ENCODE data around the gene TTC39B.
A peak's percentile ranks its signal among the peaks of the same experiment; 100 is the strongest.

The TTC39B gene

DNA sequence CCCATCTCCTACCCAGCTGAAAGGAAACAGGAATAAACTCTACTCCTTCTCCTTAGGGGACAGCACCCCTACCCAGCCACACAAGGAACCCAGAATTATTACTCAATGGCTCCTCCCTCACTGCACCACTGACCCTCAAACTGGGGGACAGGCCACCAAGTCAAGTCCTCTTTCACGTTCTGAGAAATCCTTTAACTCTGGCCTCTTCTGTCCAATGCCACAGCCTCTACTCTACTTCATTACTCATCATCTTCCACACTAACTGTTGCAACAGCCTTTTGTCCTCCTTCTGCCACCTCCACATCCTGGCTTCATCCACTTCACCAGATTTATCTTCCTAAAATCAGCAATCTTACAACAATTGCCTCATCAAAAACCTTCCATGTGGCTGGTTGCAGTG lies 6.8 kb downstream of the TTC39B start:
- DNase-seq = peak; percentile 13

DNA sequence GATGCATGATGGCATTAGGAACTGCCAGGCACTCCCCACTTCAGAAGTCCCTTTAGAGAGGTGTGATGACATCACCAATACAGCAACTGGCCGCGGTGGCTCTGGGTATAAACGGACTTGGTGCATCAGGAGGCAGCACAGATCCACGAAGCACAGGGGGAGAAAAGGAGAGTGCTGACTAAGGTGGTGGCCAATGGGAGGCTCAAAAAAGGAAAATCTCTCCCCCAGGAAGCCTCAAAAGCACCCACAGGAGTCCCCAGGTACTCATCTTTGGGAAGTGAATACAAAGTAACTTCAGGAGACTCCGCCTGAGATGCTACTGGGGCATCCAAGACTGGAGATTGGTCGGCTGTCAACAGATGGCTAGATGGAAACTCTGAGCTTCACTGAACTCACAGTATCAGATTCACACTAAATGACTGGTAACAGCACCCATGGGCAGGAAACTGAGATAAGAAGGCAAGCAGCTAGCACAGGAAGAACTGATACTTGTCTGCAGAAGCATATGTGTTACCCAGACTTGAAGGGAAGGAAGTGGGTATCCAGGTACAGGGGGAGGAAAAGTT lies 7.6 kb downstream of the TTC39B start:
- DNase-seq = peak; percentile 88

GRCh38 chr9:15298362-15298761 lies 8.7 kb downstream of the TTC39B start:
- peak; percentile 8 for DNase-seq

- peak; percentile 66 for DNase-seq
Observed at GRCh38 chr9:15295761-15296405, 11.1 kb downstream of the TTC39B start.

DNA sequence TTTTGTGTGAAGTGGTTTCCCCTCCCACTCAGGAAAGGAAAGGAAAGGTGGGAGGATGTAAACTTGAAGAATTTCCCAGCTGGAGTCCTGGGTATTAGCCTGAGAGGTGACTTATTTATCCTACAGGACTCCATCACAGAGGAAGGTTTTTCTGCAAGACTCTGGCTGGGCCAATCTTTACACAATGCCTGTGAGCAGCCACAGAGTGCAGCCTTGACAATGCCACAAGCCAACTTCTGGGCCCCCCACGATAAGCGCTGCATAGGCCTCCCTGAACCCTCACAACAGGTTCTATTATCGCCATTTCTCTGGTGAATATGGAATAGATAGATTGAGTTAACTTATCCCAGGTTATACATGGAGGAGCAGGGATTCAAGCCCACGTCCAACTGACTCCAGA lies 12.4 kb downstream of the TTC39B start:
- DNase-seq = no peak

DNA sequence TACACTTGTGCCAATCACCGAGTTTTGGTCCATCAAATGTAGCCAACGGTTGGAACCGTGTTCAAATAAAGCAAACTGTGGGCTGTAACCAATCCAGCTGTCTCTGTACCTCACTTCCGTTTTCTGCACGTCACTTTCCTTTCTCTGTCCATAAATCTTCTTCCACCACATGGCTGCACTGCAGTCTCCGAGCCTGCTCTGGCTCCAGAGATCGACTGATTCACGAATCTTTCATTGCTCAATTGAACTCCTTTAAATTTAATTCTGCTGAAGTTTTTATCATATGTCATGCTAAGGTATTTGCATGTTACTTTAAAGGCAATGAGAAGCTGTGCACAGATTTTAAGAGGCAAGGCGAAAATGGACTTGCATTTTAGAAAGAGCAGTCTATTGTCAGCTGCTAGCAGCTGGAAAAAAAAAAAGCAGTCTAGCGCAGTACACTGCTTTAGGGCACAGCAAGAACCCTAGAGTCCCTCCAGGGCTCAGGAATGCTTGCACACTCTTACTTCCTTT lies 13.2 kb downstream of the TTC39B start:
- DNase-seq = peak; percentile 34

- DNase-seq = no peak
Observed at GRCh38 chr9:15293084-15293483, 13.9 kb downstream of the TTC39B start.

- DNase-seq = no peak
Observed at GRCh38 chr9:15289603-15290002, 17.4 kb downstream of the TTC39B start.

DNA sequence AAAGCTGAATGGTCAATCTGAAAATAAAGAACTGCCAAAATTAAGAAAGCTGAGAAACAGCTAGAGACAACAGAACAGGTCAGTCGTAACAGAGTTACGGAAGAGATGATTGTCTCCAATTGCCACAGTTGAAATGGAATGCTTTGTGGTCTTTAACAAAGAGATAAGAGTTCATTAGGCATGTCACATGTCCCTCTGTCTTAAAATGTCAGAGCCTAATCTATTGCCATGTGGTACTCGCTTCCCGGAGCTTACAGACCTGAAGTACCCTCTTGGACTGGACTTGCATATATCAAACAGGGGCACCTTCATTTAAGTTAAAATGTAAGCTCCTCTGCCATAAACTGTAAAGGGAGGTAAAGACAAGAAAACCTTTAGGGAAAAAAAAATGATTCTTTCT lies 19.7 kb downstream of the TTC39B start:
- no peak for DNase-seq

GRCh38 chr9:15286161-15286821 lies 20.7 kb downstream of the TTC39B start:
- DNase-seq = no peak

DNA sequence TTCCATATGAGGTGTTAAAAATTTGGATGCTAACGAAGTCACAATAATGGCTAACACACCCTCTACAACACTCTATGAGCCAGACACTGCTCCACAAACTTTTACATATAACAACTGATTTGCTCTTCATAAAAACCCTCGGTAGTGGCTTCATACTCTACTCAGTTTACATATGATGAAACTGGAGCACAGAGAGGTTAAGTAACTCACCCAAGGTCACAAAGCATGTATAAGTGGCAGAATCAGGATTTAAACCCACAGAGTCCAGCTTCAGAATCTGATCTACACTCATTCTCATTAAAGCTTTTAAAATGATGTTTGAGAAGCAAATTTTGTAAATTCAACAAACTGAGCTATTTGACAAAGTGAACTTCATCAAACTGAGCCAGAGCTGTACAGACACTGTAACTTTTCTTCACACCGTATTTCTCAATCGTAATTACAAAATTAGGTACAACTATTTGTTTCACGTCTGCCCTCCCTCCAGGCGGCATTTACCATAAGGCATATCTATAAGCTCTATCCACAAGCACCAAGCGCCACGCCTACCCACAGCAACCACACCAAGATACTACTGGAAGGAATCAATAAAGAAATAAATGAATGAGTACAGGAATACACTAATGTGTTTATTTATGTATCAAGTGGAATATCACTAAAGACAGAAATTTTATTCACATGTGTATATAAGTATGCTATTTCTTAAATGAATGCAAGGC lies 24.3 kb downstream of the TTC39B start:
- no peak for DNase-seq

DNA sequence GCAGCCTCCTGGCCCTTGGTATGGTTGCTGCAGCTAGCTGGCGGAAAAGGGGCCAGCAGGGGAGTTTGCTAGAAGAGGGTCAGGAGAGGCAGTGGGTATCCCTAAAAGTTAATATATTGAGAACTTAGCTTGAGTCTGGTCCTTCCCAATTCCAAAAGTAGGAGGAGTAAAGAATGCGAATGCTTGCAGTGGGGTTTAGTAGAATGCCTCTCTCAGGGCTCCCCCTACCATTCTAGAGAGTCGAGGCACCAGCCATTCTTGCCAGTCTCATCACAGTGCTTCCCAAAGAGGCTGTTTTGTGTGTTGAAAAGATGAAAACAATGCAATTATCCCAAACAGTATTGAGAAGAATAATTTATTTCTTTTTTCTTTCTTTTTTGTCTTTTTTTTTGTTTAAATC lies 26.4 kb downstream of the TTC39B start:
- DNase-seq = no peak

GRCh38 chr9:15278839-15279238 lies 28.2 kb downstream of the TTC39B start:
- DNase-seq = no peak

GRCh38 chr9:15278091-15278687 lies 28.8 kb downstream of the TTC39B start:
- DNase-seq = no peak

GRCh38 chr9:15277400-15278090 lies 29.5 kb downstream of the TTC39B start:
- DNase-seq = peak; percentile 15

DNA sequence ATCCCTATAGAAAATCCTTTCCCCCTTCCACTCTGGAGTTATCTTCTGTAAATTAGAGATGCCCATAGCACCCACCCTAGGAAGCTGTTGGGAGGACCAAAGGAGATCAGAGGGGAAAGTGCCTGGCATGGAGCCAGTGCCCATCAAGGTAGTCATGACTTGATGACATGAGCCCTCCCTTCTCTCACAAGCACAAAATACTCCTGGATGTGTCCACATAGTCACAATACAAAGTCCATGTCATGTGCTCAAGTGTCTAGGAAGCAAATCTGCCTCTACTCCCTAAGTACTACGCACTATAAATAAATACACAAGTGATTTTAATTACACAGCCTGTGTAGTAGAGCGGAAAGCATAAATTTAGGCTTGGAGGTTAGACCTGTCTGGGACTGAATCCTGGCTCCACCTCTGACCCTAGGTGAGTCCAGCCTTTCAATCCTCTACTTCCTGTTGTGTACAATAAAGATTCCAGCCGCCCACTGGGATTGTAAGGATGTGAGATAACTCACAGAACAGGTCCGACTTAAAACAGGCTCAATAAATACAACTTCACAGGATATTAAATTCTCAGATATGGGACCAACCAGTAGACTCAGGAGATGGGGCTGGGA lies 30.6 kb downstream of the TTC39B start:
- DNase-seq = no peak

DNA sequence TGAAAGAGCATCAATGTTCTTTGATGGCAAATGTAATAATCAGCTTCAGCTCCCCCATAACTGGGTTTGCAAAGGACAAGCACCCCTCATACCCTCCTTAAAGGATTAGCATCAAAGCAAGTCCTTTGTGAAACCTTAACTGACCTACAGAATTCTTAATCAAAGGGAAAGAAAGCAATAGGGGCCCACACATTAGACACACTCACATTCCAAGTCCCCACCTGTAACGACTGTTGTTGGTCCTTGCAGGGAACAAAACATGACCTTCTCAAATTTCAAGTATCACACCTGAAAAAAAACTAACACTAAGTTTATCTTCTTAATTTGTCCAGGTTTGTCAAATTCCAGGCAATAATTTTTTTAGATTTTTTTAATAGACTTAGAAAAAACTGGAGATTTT lies 32.6 kb downstream of the TTC39B start:
- DNase-seq = no peak

DNA sequence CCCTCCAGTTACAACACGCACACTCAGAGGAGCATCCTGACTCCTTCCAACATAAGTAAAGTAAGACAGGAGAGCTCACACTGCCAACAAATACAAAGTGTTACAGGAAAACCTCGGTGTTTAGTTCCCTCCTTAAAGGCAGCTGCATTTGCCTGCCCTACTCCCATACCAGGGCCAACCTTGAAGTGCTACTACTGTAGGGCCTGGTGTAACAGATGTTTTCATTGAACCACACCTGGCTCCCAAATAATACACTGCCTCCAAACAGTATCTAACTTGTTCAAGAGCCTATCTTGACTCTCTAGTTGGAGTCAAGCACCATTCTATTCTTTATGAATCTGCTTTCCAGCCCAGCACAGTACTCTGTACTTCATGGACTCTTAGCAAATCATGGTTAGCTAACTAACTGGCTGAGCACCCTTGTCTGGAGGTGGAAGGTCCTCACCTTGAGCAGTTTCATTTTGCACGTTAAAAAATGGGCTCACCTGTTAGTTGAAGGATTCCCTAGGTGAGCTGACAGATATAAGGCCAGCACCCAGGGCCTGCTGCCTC lies 34.6 kb downstream of the TTC39B start:
- no peak for DNase-seq

- no peak for DNase-seq
Observed at GRCh38 chr9:15271403-15271802, 35.6 kb downstream of the TTC39B start.

GRCh38 chr9:15268782-15269181 lies 38.2 kb downstream of the TTC39B start:
- no peak for DNase-seq

- no peak for DNase-seq
Observed at GRCh38 chr9:15268317-15268716, 38.7 kb downstream of the TTC39B start.

- DNase-seq = no peak
Observed at GRCh38 chr9:15264918-15265317, 42.1 kb downstream of the TTC39B start.

All from activated CD4-positive, alpha-beta T cell treated with anti-CD3 and anti-CD28 coated beads, Interleukin-2, Interleukin-6, amounts not matched to agents 100 ng/mL and 50 ng/mL, durations not matched to agents 16 hours and 8 hours (primary cell).